Adrenal gland (tissue), 12 donors: Measurements from ENCODE around the gene CFAP74. TPM values are rescaled to one million over a fixed set of nuclear protein-coding genes. Genes with fewer than 3 reads are reported as not detected.

Experiments
- DNase-seq, 7 donors: peaks; one replicate each; pipeline ENCODE4 v3.0.0-alpha.2; 2019 to 2020
- H3K27ac ChIP-seq, 5 donors: fragments of 200-600 bp; sonication (generic) in 4 of 5; 1 replicate in 3 of 5; 2 replicates in 2 of 5; pipeline versions ENCODE4 v1.5.1 to v1.8.0; 2016 to 2020; ENCODE audit warnings: mild to moderate bottlenecking in 1 of 5
- H3K27me3 ChIP-seq: fragments of 200-600 bp; 2 replicates; pipeline ENCODE4 v1.8.0; 2021
- H3K36me3 ChIP-seq, 2 donors: fragments of 200-600 bp; replicated peaks in 1 of 2; 1 replicate in 1 of 2; 2 replicates in 1 of 2; pipeline versions ENCODE4 v1.5.1 to v1.8.0; 2018 to 2022
- H3K4me1 ChIP-seq, 2 donors: fragments of 200-600 bp; replicated peaks in 1 of 2; 1 replicate in 1 of 2; 2 replicates in 1 of 2; pipeline versions ENCODE4 v1.5.1 to v1.8.0; 2018 to 2021
- H3K4me3 ChIP-seq, 4 donors: fragments of 200-600 bp; sonication (generic) in 3 of 4; one replicate each; pipeline ENCODE4 v1.5.1; 2016 to 2018
- H3K9me3 ChIP-seq, 3 donors: fragments of 200-600 bp; sonication (generic) in 1 of 3; replicated peaks in 1 of 3; 1 replicate in 2 of 3; 2 replicates in 1 of 3; pipeline versions ENCODE4 v1.5.1 to v1.8.0; 2016 to 2021
- POLR2A ChIP-seq, 2 donors: fragments of 450-650 bp; IDR thresholded peaks; one replicate each; pipeline ENCODE4 v1.6.1; 2017; ENCODE audit warnings: antibody characterized with exemption in 2 of 2, mild to moderate bottlenecking in 2 of 2, moderate library complexity in 1 of 2
- WGBS, 4 donors: extraction: QIAGEN DNeasy Blood & Tissue Kit in 2 of 4; methylation state at CpG; one replicate each; pipeline versions ENCODE4 v1.1.5 to v1.1.7; 2013 to 2017; 5-methylcytosine and 5-hydroxymethylcytosine counted together
- intact Hi-C, 2 donors: fragments of 100-400 bp; cut with DNase I; formaldehyde crosslinking; loops; one replicate each; pipeline versions ENCODE4 v1.14.1 to v1.15.0; 2022 to 2023
- polyA plus RNA-seq, 3 donors: library from polyadenylated mRNA; stranded (reverse); fragments of 200-250 nt in 2 of 3; fragments of 350-450 nt in 1 of 3; fragmentation: Illumina TruSeq in 1 of 3; extraction: RNeasy Lipid Tissue Mini Kit (QIAGEN cat#74804) in 1 of 3; gene quantifications; one replicate each; pipeline ENCODE4 v1.2.3, GENCODE V29; 2013 to 2014
- total RNA-seq, 9 donors: library from RNA; depleted of rRNA in 4 of 9; stranded (reverse); fragments of >200 nt in 4 of 9; fragments of 120-200 nt in 1 of 9; fragmentation: NEBNext Ultra II Directional in 1 of 9; extraction: Animal tissue kit (Norgen Biotek cat#: 25700) in 1 of 9; gene quantifications; one replicate each; pipeline versions ENCODE4 v1.1.0 to v1.2.4, GENCODE V29; 2013 to 2023
- TF ChIP-seq, protein P1 (sequence below), 6 experiments: fragments of 450-650 bp in 4 of 6; fragments of 200-600 bp in 2 of 6; sonication (generic) in 1 of 6; IDR thresholded peaks; 1 replicate in 5 of 6; 2 replicates in 1 of 6; pipeline versions ENCODE4 v1.5.1 to v1.8.0; 2016 to 2021; ENCODE audit warnings: antibody characterized with exemption in 6 of 6, mild to moderate bottlenecking in 2 of 6, moderate library complexity in 1 of 6
- donor health status: healthy with polysubstance abuse.
- donor health status: Bipolar disorder and iron deficiency.
- donor health status: DM: yes; HTN: yes; CAD: no.
- donor health status: DM: no; HTN: no; CAD: no.
- donor health status: DM: no; HTN: no; CAD: no.
- donor health status: DM: yes; HTN: yes; CAD: no.

Gene CFAP74
- total and polyA plus RNA-seq, 12 donors, result 0.11 to 7.6 (median 2.8) TPM; not detected in 1

DNA sequence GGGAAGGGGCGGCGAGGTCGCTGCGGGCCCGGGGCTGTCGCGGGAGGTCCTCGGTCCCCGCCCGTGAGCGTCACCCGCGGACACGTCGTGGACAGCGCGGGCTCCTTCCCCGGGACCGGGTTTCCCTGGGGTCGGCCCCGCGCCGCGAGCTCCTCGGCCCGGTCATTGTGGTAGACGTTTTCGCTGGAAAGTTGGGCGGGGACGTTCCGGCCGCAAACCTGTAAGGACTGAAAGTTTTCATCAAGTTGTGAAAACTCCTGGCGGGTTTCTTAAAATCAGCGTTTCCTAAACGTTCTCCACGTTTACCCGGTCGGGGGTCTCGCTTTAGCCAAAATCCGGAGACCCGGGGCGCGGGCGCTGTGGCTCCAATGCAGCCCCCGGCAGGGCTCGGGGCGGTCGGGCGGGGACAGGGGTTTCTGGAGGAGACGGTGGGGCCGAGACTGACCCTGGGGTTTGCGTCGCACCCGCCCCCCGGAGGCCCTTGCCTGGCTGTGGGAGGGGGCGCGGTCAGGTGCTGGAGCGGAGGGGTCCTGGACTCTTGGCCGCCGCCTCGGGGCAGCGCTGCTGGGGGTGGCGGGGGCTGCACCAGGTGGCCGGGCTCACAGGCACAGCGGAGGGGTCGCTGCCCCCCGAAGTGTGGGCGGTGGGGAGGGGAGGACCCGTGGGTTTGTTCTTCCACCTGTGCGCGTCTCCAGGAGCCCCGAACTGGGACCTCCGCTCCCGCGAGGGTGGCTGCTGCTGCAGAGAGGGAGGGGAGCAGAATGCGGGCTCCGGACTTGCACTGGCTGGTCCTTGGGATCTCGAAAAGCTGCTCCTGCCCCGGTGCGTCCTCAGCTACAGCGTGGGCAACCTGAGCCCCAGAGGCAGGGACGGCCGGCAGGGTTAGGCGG, 47.5 kb upstream of the CFAP74 start:
- H3K4me1 ChIP-seq, result peaks cover 13 to 25% of the 10 kb centered on the region in 2 donors
- TF ChIP-seq, protein P1, sequence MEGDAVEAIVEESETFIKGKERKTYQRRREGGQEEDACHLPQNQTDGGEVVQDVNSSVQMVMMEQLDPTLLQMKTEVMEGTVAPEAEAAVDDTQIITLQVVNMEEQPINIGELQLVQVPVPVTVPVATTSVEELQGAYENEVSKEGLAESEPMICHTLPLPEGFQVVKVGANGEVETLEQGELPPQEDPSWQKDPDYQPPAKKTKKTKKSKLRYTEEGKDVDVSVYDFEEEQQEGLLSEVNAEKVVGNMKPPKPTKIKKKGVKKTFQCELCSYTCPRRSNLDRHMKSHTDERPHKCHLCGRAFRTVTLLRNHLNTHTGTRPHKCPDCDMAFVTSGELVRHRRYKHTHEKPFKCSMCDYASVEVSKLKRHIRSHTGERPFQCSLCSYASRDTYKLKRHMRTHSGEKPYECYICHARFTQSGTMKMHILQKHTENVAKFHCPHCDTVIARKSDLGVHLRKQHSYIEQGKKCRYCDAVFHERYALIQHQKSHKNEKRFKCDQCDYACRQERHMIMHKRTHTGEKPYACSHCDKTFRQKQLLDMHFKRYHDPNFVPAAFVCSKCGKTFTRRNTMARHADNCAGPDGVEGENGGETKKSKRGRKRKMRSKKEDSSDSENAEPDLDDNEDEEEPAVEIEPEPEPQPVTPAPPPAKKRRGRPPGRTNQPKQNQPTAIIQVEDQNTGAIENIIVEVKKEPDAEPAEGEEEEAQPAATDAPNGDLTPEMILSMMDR (IDR thresholded peaks at IDR 0.05), result no peak
- no peak for TF ChIP-seq POLR2A (IDR thresholded peaks at IDR 0.05)
- no peaks in the 10 kb centered on the region for H3K27me3 ChIP-seq
- DNase-seq, result peak in 3 of 7 donors; percentile 31 to 42 (median 38)
- H3K9me3 ChIP-seq, result no peaks in the 10 kb centered on the region
- H3K4me3 ChIP-seq, result peak overlapping the region in 2 of 4 donors; percentile 27 to 92
- peak overlapping the region in 2 of 5 donors; percentile 44 to 87 for H3K27ac ChIP-seq
- intact Hi-C loops, result no loop called here
- WGBS, 4 donors, result 2 to 15% (median 13%) methylated on average over 8 to 83 of the region's 84 CpGs
- H3K36me3 ChIP-seq, result no peaks in the 10 kb centered on the region

DNA sequence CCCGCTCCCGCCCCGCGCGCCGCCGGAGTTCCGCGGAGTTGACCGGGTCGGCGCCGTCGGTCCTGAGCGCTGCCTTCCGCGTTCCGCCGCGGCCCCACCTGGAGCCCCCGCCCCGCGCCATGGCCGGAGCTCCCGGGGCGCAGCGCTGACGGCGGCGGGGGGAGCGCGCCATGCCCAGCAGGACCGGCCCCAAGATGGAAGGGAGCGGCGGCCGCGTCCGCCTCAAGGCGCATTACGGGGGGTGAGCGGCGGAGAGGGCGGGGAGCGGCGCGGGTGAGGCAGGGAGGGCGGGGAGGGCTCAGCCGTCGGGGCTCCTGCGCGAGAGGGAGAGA, 46.8 kb upstream of the CFAP74 start:
- intact Hi-C loops, result no loop called here
- Histone ChIP-seq H3K36me3 (no peaks in the 10 kb centered on the region), H3K9me3 (no peaks in the 10 kb centered on the region), H3K4me1 (peaks cover 13 to 31% of the 10 kb centered on the region in 2 donors), H3K4me3 (peak overlapping the region in 3 of 4 donors; percentile 27 to 92 (median 68)), H3K27me3 (no peaks in the 10 kb centered on the region), H3K27ac (peak overlapping the region in 2 of 5 donors; percentile 44 to 87)
- 1 to 2% methylated on average over 33 to 51 of the region's 51 CpGs; no CpG with 5 or more reads in 2 of the 4 donors for WGBS, 4 donors
- peak in 3 of 7 donors; percentile 37 to 65 (median 48) for DNase-seq
- TF ChIP-seq, protein P1 (IDR thresholded peaks at IDR 0.05), result no peak
- no peak for TF ChIP-seq POLR2A (IDR thresholded peaks at IDR 0.05)

DNA sequence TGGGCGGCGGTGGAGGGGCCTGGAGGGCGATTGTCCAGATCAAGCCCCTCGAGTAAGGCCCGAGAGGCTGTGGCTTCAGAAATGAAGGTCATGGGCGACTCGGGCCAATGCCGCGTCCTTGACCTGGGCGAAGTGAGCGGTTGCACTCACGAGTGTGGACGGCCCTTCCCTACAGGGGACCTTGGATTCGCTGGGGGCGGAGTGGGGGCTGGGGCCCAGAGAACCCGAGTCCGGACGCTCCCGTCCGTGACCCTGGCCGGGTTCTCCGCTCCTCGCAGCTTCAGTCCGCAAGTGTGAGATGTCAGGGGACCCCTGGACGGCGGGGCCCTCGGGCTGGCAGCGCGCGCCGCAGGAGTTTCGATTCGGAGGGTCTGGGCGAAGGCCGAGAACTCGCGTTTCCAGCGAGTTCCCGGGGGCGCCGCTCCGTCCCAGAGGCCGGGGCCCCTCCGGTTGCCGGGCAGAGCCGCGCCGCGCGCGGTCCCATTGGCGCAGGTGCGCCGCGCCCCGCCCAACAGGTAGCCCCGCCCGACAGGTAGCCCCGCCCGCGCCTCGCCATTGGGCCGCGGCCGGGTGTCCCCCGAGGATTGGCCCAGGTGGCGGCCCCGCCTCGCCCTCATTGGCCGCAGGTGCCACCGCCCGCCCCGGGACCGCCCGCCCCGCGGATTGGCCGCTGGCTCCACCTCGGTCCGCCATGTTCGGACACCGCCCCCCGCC, 46.3 kb upstream of the CFAP74 start, which contains the start of gene PRKCZ:
TSS of gene PRKCZ (plus strand) at position 694 of the 714 bp plus-strand sequence. CDS start 220 bp downstream, outside the sequence.
- Histone ChIP-seq H3K36me3 (no peaks in the 10 kb centered on the region), H3K27me3 (no peaks in the 10 kb centered on the region), H3K27ac (peak within 1 kb of the TSS in 4 of 5 donors; percentile 60 to 87 (median 78)), H3K4me1 (peaks cover 13 to 36% of the 10 kb centered on the region in 2 donors), H3K4me3 (peak within 1 kb of the TSS; percentile 44 to 92 (median 57)), H3K9me3 (no peaks in the 10 kb centered on the region)
- 0 to 1% (median 1%) methylated on average over 10 to 83 of the region's 83 CpGs for WGBS, 4 donors
- intact Hi-C loops, result loop anchor here in 1 of 2 donors (5.0 kb wide), 2 partner anchors 93 to 108 kb away; no protein-coding TSS in a partner anchor
- peak in 1 of 2 donors; percentile 47 for TF ChIP-seq POLR2A (IDR thresholded peaks at IDR 0.05)
- TF ChIP-seq, protein P1 (IDR thresholded peaks at IDR 0.05), result no peak
- peak; percentile 92 to 95 (median 95) for DNase-seq
